Stomach (tissue), 9 donors: ENCODE results near the gene TSPO2. TPM values are rescaled to one million over a fixed set of nuclear protein-coding genes. Genes with fewer than 3 reads are reported as not detected.

Source experiments
- DNase-seq, 2 donors: peaks; one replicate each; pipeline versions ENCODE4 v3.0.0 to v3.0.0-alpha.2; 2013 to 2019
- H3K27ac ChIP-seq, 5 donors: fragments of 200-600 bp in 4 of 5; sonication (generic) in 4 of 5; one replicate each; pipeline ENCODE4 v1.5.1; 2013 to 2019; ENCODE audit warnings: mild to moderate bottlenecking in 1 of 5, moderate library complexity in 1 of 5
- H3K27me3 ChIP-seq, 3 donors: fragments of 200-600 bp; sonication (generic); one replicate each; pipeline ENCODE4 v1.5.1; 2017 to 2019; ENCODE audit warnings: mixed run types in 1 of 3
- H3K36me3 ChIP-seq, 4 donors: fragments of 200-600 bp; sonication (generic); 1 replicate in 3 of 4; 2 replicates in 1 of 4; pipeline ENCODE4 v1.5.1; 2016 to 2019
- H3K4me1 ChIP-seq, 4 donors: fragments of 200-600 bp; sonication (generic); one replicate each; pipeline ENCODE4 v1.5.1; 2016 to 2019
- H3K4me3 ChIP-seq, 4 donors: fragments of 200-600 bp; sonication (generic) in 3 of 4; one replicate each; pipeline ENCODE4 v1.5.1; 2016 to 2019; ENCODE audit warnings: mild to moderate bottlenecking in 1 of 4
- H3K9me3 ChIP-seq, 4 donors: fragments of 200-600 bp; sonication (generic); one replicate each; pipeline ENCODE4 v1.5.1; 2016 to 2019
- EP300 ChIP-seq: sonication (generic); formaldehyde crosslinking; IDR thresholded peaks from one replicate; pipeline ENCODE4 v1.6.1; 2017; ENCODE audit warnings: antibody characterized with exemption
- POLR2A ChIP-seq, 4 donors: fragments of 450-650 bp; IDR thresholded peaks; one replicate each; pipeline ENCODE4 v1.6.1; 2016; ENCODE audit warnings: antibody characterized with exemption in 4 of 4, control low read depth in 2 of 4, mild to moderate bottlenecking in 1 of 4, moderate library complexity in 1 of 4
- POLR2AphosphoS5 ChIP-seq, 3 donors: sonication (generic); formaldehyde crosslinking; IDR thresholded peaks; one replicate each; pipeline ENCODE4 v1.6.1; 2016; ENCODE audit warnings: antibody characterized with exemption in 3 of 3
- WGBS, 5 donors: extraction: QIAGEN DNeasy Blood & Tissue Kit in 3 of 5; methylation state at CpG; one replicate each; pipeline versions ENCODE4 v1.1.5 to v1.1.7; 2013 to 2018; 5-methylcytosine and 5-hydroxymethylcytosine counted together
- intact Hi-C: fragments of 100-400 bp; cut with DNase I; formaldehyde crosslinking; loops from one replicate; pipeline ENCODE4 v1.15.1; 2023; ENCODE audit warnings: low total_unique reads
- polyA plus RNA-seq, 3 donors: library from polyadenylated mRNA; stranded (reverse); fragments of 200-250 nt; gene quantifications; one replicate each; pipeline ENCODE4 v1.2.3, GENCODE V29; 2013
- total RNA-seq, 5 donors: library from RNA; depleted of rRNA; stranded (reverse); fragments of >200 nt; gene quantifications; one replicate each; pipeline versions ENCODE4 v1.1.0 to v1.2.3, GENCODE V29; 2014 to 2016
- TF ChIP-seq, protein P1 (sequence below), 7 experiments: fragments of 450-650 bp in 4 of 7; fragments of 200-600 bp in 3 of 7; sonication (generic) in 3 of 7; IDR thresholded peaks; one replicate each; pipeline ENCODE4 v1.5.1; 2016 to 2019; ENCODE audit warnings: antibody characterized with exemption in 7 of 7, control low read depth in 2 of 7, mild to moderate bottlenecking in 1 of 7
- donor health status: healthy with polysubstance abuse.
- donor health status: Bipolar disorder and iron deficiency.
- donor health status: healthy.

Gene TSPO2
- total and polyA plus RNA-seq, 8 donors, result 0.15 to 1.4 (median 0.92) TPM; not detected in 5

- H3K27ac ChIP-seq, result no peak overlapping the region
- no peak overlapping the region for H3K4me3 ChIP-seq
- intact Hi-C loops, result loop anchor here (10.0 kb wide), 1 partner anchor 107 kb away; no protein-coding TSS in a partner anchor
- TF ChIP-seq POLR2A (IDR thresholded peaks at IDR 0.05), result no peak
- no peak for TF ChIP-seq EP300
- TF ChIP-seq POLR2AphosphoS5 (IDR thresholded peaks at IDR 0.05), result no peak
- TF ChIP-seq, protein P1, sequence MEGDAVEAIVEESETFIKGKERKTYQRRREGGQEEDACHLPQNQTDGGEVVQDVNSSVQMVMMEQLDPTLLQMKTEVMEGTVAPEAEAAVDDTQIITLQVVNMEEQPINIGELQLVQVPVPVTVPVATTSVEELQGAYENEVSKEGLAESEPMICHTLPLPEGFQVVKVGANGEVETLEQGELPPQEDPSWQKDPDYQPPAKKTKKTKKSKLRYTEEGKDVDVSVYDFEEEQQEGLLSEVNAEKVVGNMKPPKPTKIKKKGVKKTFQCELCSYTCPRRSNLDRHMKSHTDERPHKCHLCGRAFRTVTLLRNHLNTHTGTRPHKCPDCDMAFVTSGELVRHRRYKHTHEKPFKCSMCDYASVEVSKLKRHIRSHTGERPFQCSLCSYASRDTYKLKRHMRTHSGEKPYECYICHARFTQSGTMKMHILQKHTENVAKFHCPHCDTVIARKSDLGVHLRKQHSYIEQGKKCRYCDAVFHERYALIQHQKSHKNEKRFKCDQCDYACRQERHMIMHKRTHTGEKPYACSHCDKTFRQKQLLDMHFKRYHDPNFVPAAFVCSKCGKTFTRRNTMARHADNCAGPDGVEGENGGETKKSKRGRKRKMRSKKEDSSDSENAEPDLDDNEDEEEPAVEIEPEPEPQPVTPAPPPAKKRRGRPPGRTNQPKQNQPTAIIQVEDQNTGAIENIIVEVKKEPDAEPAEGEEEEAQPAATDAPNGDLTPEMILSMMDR (IDR thresholded peaks at IDR 0.05), result peak in 2 of 7 experiments; percentile 14 to 39
- peaks cover 0 to 18% (median 9%) of the 10 kb centered on the region in 4 donors for H3K4me1 ChIP-seq
- H3K27me3 ChIP-seq, result no peaks in the 10 kb centered on the region
- DNase-seq, result peak in 1 of 2 donors; percentile 82
- H3K9me3 ChIP-seq, result peaks cover 0 to 4% (median 0%) of the 10 kb centered on the region in 4 donors
- no peaks in the 10 kb centered on the region for H3K36me3 ChIP-seq
- WGBS, 5 donors, result 50 to 85% (median 64%) methylated on average over 3 of the region's 3 CpGs
These were observed 20.4 kb upstream of the TSPO2 start for GRCh38 chr6:41021832-41022231.

DNA sequence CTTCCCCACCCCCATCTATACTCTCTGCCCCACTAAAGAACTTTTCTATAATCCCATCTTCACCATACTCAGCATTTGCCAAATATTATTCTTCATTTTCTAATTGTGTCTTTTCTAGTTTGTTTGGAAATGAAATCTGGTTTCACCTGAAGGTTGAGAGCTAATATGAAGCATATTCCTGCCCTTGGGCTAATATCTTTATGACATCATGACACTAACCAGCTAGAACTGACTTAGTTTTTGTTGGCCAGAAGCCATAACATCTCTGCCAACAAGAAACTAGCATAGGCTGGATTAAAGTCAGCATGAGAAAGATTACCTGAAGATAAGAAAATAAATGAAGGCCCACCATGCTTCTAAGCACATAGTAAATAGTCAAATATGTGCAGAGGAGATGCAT, 20.0 kb upstream of the TSPO2 start:
- peaks cover 0 to 4% (median 0%) of the 10 kb centered on the region in 4 donors for H3K9me3 ChIP-seq
- H3K27me3 ChIP-seq, result no peaks in the 10 kb centered on the region
- H3K4me3 ChIP-seq, result no peak overlapping the region
- H3K4me1 ChIP-seq, result peaks cover 3 to 23% (median 12%) of the 10 kb centered on the region in 4 donors
- DNase-seq, result peak in 1 of 2 donors; percentile 52
- intact Hi-C loops, result loop anchor here (10.0 kb wide), 1 partner anchor 107 kb away; no protein-coding TSS in a partner anchor
- H3K27ac ChIP-seq, result no peak overlapping the region
- TF ChIP-seq POLR2AphosphoS5 (IDR thresholded peaks at IDR 0.05) (no peak), EP300 (no peak), POLR2A (IDR thresholded peaks at IDR 0.05) (no peak)
- TF ChIP-seq, protein P1 (IDR thresholded peaks at IDR 0.05), result no peak
- H3K36me3 ChIP-seq, result no peaks in the 10 kb centered on the region

DNA sequence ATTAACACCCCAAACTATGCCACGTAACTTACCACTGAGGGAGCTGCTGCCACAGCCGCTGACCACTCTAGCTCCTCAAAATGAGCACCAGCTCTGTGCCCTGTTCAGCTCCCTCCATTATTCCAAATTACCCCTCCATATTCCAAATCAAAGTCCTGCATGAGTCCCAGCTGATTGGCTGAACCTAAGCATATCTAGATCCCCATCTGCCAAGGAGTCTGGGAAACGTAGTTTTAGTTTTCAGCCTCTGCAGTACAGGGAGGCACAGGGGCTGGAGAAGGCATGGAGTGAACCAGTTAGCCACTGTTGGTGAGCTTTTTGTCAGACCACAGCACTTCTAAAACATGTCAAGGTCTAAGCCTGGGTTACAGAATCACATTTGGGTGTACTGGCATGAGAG, 19.2 kb upstream of the TSPO2 start:
- whole genome bisulfite sequencing, 5 donors, result 83 to 88% (median 85%) methylated on average over 3 of the region's 3 CpGs
- Histone ChIP-seq H3K27ac (no peak overlapping the region), H3K36me3 (no peaks in the 10 kb centered on the region), H3K4me1 (peaks cover 9 to 31% (median 20%) of the 10 kb centered on the region in 4 donors), H3K9me3 (peaks cover 0 to 3% (median 0%) of the 10 kb centered on the region in 4 donors), H3K27me3 (no peaks in the 10 kb centered on the region), H3K4me3 (no peak overlapping the region)
- intact Hi-C loops, result loop anchor here (10.0 kb wide), 1 partner anchor 108 kb away; no protein-coding TSS in a partner anchor
- TF ChIP-seq POLR2A (IDR thresholded peaks at IDR 0.05) (no peak), EP300 (no peak), POLR2AphosphoS5 (IDR thresholded peaks at IDR 0.05) (no peak)
- TF ChIP-seq, protein P1 (IDR thresholded peaks at IDR 0.05), result no peak
- no peak for DNase-seq

DNA sequence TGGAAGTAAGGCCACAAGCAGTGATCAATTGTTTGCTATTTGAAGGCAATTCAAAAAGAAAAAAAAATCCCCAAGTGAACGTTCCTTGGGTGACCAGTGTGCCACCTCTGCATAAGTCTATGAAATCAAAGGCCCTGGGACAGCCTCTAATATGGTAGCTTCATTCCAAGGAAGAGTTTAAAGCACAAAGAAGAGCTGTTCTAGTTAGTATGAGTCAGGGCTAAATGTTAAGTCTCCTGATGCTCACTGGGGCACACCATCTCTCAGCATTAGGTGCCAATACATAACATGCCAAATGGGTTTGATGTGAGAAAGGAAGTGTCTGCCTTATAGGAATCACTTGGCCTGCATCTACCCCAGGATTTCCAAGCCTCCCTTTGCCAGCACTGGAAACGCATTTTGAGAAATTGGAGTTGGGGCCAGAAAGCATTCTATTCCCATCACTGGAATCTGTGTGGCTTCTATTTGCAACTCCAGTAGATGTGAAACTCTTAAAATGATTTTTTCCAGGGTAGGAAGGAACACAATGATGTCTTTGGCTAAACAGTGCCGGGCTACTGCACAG, 16.2 kb upstream of the TSPO2 start:
- no peaks in the 10 kb centered on the region for H3K9me3 ChIP-seq
- peak overlapping the region in 1 of 5 donors; percentile 87 for H3K27ac ChIP-seq
- no peak for DNase-seq
- TF ChIP-seq, protein P1 (IDR thresholded peaks at IDR 0.05), result no peak
- TF ChIP-seq POLR2AphosphoS5 (IDR thresholded peaks at IDR 0.05) (no peak), EP300 (no peak), POLR2A (IDR thresholded peaks at IDR 0.05) (no peak)
- WGBS, 5 donors, result 65 to 82% (median 75%) methylated on average over 3 of the region's 3 CpGs
- peaks cover 0 to 10% (median 0%) of the 10 kb centered on the region in 4 donors for H3K36me3 ChIP-seq
- intact Hi-C loops, result loop anchor here (10.0 kb wide), 1 partner anchor 111 kb away; no protein-coding TSS in a partner anchor
- H3K27me3 ChIP-seq, result no peaks in the 10 kb centered on the region
- H3K4me3 ChIP-seq, result no peak overlapping the region
- peaks cover 15 to 47% (median 29%) of the 10 kb centered on the region in 4 donors for H3K4me1 ChIP-seq
